Stimulated activated CD8-positive, alpha-beta memory T cell treated with anti-CD3 and anti-CD28 coated beads, Interleukin-2, amount 100 ng/mL, for 48 hours (primary cell): ENCODE data around the gene C2orf74.
A peak's percentile ranks its signal among the peaks of the same experiment; 100 is the strongest.
"Not testable (repeated sequence)": the region's sequence is repeated elsewhere in the genome, so short reads cannot be mapped to it uniquely, and the experiment has no call there.

Experiments
- DNase-seq, 2 donors: peaks; one replicate each; pipeline ENCODE4 v3.0.0-alpha.2; 2020; ENCODE audit warnings: low read depth in 2 of 2

C2orf74 gene

DNA sequence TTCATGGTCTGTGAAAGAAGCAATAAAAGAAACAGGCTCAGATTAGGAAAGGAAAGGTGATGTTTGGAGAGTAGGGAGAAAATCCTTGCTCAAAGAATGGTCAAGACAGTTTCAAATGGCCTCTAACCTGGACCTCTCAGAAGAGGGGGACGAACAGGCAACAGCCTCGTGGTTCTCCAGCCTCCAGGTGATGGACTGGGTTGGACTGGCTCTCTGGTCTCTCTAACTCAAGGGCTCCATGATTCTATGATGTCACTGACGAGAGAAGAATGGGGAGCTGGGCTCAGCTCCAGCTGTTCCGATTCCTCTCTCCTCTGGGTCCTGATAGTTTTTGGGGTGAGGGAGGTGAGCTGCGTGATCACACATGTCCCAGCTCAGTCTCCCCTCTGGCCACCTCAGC is at the start of gene C2orf74:
TSS of gene C2orf74 (plus strand) at position 301 of the 400 bp plus-strand sequence. CDS start 327 bp downstream, outside the sequence.
- no peak for DNase-seq

DNA sequence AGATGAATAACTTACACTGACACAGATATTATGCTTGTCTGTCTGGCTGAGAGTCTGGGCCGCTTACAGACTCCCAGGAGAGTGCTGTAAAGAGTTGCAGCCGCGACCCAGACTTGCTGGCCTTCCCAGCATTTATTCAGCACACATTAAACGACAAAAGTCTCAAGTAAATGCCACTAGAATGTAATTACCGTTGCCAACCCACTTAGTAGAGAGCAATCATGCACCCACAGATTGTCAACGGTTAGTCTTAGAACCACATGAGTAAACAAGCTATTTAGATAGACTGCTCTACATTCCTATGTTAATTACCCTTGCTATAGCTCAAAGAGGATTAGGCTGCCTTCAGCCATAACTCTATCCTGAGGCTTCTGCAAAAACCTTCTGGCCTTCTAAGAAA is 47.8 kb upstream of the C2orf74 start:
- DNase-seq, result no peak

DNA sequence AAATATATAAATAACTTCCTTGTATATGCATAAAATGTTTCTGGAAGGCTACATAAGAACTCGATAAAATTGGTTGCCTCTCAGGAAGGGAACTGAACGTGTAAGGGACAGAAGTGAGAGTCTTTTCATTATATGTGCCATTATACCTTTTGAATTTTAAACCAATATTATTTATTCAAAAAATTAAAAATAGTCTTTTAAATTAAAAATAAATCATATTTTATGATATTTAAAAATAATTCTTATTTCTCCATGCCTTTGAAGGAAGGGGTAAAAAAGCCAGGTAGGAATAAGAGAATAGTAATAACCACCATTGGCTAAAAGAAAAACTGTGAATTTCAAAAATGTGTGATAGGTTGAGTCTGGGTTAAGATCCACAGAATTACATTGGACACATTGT is 45.7 kb upstream of the C2orf74 start:
- DNase-seq, result no peak

DNA sequence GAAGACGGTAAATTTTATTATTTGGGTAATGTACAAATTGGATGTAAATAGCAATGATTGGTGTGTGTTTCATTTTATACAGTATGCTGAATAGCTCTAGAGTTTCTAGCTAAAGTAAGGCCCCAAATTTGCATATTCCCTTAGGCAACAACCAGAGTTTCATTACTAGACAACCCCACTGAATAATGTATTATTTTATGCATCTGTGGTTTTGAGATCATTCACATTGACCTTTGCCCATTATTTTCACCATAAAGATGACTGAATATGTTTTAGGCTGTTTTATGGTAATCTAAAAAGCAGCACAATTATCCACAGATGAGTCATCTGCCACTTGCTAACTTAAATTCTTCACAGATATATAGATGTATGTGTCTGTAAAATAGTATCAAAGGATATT is 44.5 kb upstream of the C2orf74 start:
- no peak for DNase-seq

DNA sequence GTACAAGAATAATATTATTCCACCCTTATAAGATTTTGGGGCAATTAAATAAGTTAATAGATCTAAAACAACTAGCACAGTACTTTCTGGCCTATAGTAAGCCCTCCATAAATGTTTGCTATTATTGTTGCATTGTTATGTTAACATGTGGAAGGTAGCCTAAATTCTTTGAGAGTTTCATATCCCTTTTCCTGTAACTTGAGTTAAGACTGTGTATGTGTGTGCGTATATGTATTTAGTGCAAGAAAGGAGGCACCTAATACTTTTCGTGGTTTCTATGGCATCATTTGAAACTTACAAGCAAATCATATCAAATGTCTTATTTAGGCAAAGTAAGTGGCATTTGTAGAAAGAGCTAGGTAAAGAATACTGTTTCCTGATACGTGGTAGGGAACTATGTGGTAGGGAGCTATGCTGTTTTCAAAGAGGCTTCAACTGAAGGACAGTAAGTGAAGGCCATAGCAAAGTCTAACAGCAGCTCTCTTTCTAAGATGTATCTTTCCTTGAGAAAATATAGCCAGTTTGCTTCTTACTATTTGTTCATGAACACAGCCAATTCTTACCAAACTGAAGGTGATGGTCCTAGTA is 36.8 kb upstream of the C2orf74 start:
- DNase-seq, result no peak

DNA sequence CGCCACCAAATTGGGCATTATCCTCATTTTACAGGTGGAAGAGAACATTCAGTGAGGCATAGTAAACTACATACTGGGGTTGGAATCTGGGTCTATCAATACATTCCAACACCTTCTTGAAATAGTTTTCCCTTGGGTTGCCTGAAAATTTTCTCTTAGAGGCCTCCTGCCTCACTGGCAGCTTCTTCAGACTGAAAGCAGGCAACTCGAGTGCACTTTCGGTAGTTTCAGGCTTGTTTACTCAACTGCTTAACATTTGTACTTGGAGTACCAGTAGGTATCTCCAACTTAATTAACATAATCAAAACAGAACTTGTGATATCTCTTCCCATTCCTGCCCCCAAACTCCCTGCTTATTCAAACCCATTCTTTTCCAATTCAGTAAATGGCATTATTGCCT is 36.2 kb upstream of the C2orf74 start:
- DNase-seq, result no peak

DNA sequence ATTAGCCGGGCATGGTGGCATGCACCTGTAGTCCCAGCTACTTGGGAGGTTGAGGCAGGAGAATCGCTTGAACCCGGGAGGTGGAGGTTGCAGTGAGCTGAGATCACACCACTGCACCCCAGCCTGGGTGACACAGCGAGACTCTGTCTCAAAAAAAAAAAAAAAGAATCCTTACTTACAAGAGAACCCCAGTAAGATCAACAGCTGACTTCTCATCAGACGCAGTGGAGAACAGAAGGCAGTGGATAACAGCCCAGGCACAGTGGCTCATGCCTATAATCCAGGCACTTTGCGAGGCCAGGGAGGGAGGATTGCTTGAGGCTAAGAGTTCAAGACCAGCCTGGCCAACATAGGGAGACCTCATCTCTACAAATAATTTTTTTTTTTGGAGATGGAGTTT is 33.9 kb upstream of the C2orf74 start:
- not testable (repeated sequence) for DNase-seq

DNA sequence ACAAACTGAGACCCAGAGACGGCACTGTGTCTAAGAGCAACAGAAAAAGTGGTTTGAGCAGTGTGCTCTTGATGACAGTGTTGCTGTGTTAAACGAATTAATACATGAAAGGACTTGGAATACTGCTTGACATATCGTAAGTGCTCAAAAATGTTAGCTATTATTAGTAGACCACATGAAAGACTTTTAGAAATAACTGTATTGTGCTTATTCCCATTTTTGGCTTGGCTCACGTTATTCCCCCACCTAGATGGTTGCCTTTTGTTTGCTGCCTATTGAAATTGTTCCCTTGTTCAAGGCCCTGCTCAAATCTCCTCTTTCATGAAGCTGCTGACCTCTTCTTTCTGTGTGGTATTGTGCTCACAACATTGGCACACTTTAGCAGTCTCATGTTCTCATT is 27.8 kb upstream of the C2orf74 start:
- DNase-seq, result no peak

DNA sequence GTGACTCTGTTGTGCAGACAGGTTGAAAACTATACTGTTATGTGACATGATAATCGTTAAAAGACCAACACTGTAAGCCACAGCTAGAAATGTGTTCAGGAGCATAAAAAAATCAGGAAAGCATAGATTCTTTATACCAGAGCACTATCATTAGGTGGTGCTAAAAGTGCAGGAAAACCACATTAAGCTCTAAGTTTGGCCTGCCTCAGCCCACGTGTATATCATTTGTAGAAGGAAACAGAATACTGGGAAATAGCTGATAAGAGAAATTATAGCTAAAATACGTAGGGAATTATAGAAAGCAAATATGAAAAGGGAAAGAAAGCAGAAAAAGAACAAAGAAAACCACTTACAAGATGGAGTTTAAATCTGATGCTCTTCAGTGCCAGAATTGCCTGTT is 26.5 kb upstream of the C2orf74 start:
- DNase-seq, result no peak

DNA sequence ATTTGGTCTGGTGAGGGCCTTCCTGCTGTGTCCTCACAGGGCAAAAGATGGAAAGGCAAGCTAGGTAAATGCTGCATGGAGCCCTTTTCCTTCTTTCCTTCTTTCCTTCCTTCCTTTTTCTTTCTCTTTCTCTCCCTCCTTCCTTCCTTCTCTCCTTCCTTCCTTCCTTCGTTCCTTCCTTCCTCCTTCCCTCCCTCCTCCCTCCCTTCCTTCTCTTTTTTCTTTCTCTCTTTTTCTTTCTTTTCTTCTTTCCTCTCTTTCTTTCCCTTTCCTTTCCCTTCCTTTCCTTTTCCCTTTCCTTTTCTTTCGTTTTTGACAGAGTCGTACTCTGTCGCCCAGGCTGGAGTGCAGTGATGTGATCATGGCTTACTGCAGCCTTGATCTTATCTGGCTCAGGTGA is 23.1 kb upstream of the C2orf74 start:
- DNase-seq, result no peak

DNA sequence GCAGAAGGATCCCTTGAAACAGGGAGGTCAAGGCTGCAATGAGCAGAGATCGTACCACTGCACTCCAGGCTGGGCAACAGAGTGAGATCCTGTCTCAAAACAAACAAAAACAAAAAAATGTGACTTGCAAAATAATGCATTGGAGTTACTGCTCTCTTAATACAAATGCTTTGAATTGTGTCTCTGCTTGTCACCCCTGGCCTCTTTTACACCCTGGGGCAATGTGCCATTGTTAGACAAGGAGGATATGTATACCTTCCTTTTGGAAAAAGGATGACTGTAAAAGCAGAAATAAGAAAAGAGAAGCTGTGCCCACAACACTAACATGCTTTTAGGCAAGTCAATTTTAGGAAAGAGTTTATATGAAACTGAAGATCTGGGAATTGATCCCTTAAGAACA is 20.8 kb upstream of the C2orf74 start:
- DNase-seq, result no peak

DNA sequence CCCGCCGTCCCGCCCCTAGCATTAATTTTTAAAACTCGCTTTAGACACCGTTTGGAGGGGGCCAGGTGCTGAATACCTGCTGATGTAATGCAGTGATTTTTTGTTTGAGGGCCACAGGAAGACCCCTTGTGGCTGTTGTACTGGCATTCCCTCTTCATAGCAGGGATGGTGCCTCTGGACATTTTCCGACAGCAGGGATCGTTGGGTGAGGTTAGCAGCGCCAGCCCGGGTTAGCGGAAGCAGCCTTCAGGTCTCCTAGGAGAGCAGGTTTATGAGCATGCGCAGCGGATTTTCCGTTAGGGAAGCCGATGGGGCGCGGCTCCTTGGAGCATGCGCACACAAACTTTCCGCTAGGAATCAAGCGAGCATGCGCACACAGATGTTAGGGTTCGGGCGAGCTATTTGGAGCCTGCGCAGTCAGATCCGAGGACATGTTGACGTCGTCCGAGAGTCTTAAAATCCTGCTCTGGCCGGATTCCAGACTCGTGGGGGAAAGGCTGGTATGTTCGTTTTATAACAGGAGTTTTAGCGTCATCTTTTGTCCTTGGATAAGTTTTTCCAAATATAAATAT is 17.2 kb upstream of the C2orf74 start:
- DNase-seq, result peak; percentile 84 to 89

DNA sequence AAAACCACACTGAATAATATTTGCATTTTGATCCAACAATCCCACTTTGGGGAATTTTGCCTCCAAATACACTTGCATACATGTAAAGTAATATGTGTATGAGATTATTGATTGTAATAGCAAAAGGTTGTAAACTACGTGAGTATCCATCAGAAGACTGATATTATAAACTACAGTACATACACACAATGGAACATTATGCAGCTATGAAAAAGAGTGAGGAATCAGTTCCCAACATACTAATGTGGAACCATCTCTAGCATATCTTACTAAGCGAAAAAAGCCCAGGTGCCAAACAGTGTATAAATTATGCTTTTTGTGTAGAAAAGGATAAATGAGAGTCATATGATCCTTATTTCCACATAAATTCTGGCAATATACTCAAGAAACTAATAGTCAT is 16.0 kb upstream of the C2orf74 start:
- no peak for DNase-seq

DNA sequence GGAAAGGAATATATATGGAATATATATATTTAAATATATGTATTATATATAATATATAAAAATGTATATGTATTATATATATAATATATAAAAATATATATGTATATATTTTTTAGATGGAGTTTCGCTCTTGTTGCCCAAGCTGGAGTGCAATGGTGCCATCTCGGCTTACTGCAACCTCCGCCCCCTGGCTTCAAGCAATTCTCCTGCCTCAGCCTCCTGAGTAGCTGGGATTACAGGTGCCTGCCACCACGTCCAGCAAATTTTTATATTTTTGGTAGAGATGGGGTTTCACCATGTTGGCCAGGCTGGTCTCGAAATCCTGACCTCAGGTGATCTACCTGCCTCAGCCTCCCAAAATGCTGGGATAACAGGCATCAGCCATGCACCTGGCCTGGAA is 13.9 kb upstream of the C2orf74 start:
- not testable (repeated sequence) for DNase-seq

DNA sequence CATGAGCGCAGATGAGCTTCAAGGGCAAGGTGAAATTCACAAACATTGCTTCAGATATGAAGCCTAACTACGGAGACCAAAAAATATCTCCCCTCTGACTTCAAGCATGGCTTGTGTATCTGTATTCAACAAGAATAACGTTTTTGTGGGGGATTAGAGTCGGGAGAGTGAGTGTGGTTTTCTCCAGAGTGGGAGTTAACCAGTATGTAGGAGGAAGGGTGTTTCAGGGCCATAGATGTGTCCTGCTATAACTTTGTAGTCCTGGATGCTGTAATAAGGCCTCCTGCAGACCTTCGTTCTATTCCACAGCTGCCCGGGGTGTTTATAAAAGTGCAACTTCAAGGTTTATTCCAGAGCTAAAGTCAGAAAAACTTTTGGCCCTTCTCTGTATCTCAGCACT is 12.9 kb upstream of the C2orf74 start:
- DNase-seq, result no peak

DNA sequence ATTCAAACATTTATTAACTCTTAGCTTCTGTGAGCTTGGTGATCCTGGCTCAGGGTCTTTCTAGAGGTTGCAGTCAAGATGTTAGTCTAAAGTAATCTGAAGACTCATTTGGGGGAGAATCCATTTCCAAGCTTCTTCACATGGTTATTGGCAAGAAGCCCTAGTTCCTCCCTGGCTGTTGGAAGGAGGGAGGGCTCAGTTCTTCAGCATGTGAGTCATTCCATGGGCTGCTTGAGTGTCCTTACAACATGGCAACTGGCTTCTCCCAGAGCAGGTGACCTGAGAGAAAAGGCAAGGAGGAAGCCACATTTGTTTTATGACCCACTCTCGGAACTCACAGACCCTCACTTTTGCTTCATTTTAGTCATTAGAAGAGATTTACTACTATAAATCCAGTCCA is 10.6 kb upstream of the C2orf74 start:
- no peak for DNase-seq

DNA sequence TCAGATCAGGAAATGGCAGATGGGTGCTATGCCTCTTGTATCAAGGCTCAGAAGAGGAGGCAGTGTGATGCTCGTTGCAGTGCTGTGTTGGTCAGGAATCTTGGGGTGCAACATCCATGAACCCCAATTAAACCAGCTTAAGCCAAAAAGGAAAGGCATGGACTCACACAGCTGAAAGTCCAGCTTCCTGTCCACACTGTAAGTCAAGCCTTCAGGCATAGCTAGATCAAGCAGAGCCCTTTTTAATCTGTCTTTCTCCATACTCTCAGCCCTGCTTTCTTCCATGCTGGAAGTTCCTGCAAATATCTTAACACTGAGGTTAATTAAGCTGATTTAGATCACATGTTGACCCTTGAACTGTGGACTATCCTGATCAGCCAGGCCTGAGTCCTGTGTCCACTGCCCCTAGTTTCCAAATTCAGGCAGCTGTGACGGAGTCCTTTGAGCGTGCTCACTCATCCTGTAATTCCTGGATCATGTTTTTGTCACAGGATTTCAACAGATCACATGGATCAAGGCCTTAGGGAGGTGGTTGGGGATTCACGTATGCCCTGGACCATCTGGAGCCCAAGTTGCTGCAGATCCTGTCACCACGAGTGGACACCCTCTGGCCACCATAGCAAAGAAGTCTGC is 4.5 kb upstream of the C2orf74 start:
- no peak for DNase-seq

DNA sequence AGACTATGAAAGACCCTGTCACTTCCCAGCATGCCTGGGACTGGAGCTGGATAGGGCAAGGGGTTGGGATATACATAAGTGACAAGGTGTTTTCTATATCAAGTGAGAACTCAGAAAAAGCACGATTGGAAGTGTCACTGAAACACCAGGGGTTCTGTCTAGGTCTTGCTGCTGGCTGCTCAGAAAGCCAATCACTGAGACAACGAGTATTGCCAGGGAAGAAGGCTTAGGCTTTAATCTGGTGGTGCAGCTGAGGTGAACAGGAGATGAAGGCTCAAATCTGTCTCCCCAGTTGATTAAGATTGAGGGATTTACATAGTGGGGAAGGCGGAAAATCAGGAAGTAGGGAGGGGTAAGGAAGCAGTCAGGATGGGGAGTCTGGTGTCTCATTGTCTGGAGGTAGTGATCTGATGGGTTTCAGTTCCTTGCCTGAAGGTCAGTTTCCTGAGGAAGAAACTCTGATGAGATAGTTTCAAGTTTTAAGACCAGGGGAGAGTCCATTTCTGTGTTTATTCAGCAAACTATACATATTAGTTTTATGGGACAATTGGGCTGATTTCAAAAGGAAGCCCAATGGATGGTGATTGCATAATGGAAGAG is 3.5 kb upstream of the C2orf74 start:
- no peak for DNase-seq

DNA sequence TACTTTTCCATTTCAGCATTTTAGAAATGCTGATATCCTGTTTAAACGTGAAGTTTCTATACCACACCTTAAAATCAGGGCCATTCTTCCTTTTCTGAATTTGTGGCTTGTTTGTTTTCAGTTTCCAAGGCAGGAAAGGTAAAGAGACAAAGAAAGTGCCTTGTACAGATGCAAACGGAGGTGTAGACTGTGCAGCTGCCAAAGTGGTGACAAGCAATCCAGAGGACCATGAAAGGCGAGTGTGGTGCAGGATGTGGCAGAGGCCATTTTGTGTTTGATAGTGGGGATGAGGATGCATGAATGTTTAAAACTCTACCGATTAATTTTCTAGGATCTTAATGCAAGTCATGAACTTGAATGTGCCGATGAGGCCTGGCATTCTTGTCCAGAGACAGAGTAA is 733 bp downstream of the C2orf74 start:
- DNase-seq, result no peak

DNA sequence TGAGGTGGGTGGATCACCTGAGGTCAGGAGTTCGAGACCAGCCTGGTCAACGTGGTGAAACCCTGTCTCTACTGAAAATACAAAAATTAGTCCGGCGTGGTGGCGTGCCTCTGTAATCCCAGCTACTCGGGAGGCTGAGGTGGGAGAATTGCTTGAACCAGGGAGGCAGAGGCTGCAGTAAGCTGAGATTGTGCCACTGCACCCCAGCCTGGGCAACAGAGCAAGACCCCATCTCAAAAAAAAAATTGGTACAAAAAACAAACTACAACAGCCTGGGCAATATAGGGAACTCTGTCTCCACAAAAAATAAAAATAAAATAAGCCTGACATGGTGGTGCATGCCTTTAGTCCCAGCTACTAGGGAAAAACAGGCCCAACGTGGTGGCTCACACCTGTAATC is 3.1 kb downstream of the C2orf74 start:
- not testable (repeated sequence) for DNase-seq

DNA sequence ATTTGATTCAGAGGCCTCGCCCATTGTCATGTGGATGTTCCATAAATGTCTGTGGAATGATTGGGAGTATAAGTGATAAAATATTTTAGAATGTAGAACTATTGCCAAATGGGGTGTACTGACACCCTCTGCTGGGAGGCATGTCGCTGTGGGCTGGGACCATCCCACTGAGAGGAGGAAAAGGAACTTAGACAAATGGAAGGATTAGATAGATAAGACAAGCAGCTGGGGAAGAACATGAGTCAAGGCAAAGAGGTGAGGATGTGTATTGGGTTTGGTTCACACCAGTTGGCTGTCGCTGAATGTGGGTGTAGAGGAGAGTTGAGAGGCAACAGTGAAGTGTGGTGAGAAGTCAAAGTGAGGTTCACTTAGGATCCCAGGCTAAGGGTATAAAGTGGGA is 4.0 kb downstream of the C2orf74 start:
- DNase-seq, result no peak

DNA sequence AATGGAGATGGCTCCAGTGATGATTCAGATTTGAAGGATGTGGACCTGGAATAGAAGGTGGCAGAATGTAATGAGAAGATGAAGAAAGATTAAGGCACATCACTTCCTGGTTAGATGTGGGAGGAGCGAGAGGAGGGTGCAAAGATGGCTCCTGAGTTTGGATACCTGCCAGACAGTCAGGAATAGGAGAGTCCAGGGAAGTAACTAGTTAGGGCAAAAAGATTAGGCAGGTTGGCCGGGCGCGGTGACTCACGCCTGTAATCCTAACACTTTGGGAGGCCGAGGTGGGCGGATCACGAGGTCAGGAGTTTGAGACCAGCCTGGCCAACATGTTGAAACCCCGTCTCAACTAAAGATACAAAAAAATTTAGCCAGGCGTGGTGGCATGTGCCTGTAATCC is 5.6 kb downstream of the C2orf74 start:
- no peak for DNase-seq

DNA sequence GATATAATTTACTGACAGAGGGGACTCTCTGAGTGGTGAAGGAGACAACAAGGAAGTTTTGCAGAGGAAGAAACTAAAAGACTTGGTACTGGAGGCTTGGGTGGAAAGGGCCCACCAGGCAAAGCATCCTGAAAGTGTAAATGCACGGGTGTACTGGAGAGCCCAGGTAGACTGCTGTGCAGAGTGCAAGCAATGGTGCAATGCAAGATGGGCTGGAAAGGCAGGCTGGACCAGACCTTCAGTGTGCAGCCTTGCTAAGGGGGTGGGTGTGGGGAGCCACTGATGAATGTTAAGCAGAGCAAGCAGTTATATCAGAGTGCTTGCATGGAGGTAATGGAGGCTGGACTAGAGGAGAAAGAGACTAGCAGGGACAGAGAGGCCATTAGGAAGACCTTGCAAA is 10.7 kb downstream of the C2orf74 start:
- DNase-seq, result no peak
